IMR-90 (cell line): ENCODE measurements around the gene ST8SIA4.

ENCODE experiments used
- BHLHE40 ChIP-seq: fragments of 150-350 bp; IDR thresholded peaks from 2 replicates; pipeline ENCODE4 v1.6.1; 2016; ENCODE audit warnings: mild to moderate bottlenecking, low read depth, low read length
- CEBPB ChIP-seq: IDR thresholded peaks from 2 replicates; pipeline ENCODE4 v1.6.1; 2012; ENCODE audit warnings: low read depth, low read length, improper control_type of control experiment
- FOS ChIP-seq: fragments of 150-350 bp; IDR thresholded peaks from 2 replicates; pipeline ENCODE4 v1.6.1; 2016; ENCODE audit warnings: low read depth, low read length
- MAFK ChIP-seq: IDR thresholded peaks from 2 replicates; pipeline ENCODE4 v1.6.1; 2012; ENCODE audit warnings: low read depth, low read length, improper control_type of control experiment
- MAZ ChIP-seq: IDR thresholded peaks from 2 replicates; pipeline ENCODE4 v1.6.1; 2012; ENCODE audit warnings: low read depth, mild to moderate bottlenecking, low read length, improper control_type of control experiment, moderate library complexity, borderline replicate concordance
- MXI1 ChIP-seq: IDR thresholded peaks from 2 replicates; pipeline ENCODE4 v1.6.1; 2012; ENCODE audit warnings: low read depth, mild to moderate bottlenecking, low read length, moderate library complexity, borderline replicate concordance
- POLR2A ChIP-seq: IDR thresholded peaks from 2 replicates; pipeline ENCODE4 v1.6.1; 2012; ENCODE audit warnings: mild to moderate bottlenecking, low read depth, low read length
- RCOR1 ChIP-seq: IDR thresholded peaks from 2 replicates; pipeline ENCODE4 v1.6.1; 2012; ENCODE audit warnings: mild to moderate bottlenecking, low read length, improper control_type of control experiment; ENCODE audit not compliant: insufficient replicate concordance
- RFX5 ChIP-seq: IDR thresholded peaks from 2 replicates; pipeline ENCODE4 v1.8.0; 2012; ENCODE audit warnings: low read depth, mild to moderate bottlenecking, low read length, moderate library complexity
- SMC3 ChIP-seq: fragments of 150-350 bp; IDR thresholded peaks from 2 replicates; pipeline ENCODE4 v1.6.1; 2016; ENCODE audit warnings: low read depth, mild to moderate bottlenecking, antibody characterized with exemption, low read length, moderate library complexity
- TF ChIP-seq, protein P1 (sequence below): conservative IDR thresholded peaks from 2 replicates; pipeline ENCODE4 v1.5.1; 2012; ENCODE audit warnings: mild to moderate bottlenecking, low read depth, low read length, improper control_type of control experiment
- TF ChIP-seq, protein P2 (sequence below): fragments of 150-350 bp; IDR thresholded peaks from 2 replicates; pipeline ENCODE4 v1.6.1; 2017; ENCODE audit warnings: mild to moderate bottlenecking, antibody characterized with exemption, low read length, low read depth
- TF ChIP-seq, protein P3 (sequence below): fragments of 150-350 bp; IDR thresholded peaks from 2 replicates; pipeline ENCODE4 v1.6.1; 2016; ENCODE audit warnings: low read depth, mild to moderate bottlenecking, low read length, moderate library complexity, borderline replicate concordance

DNA sequence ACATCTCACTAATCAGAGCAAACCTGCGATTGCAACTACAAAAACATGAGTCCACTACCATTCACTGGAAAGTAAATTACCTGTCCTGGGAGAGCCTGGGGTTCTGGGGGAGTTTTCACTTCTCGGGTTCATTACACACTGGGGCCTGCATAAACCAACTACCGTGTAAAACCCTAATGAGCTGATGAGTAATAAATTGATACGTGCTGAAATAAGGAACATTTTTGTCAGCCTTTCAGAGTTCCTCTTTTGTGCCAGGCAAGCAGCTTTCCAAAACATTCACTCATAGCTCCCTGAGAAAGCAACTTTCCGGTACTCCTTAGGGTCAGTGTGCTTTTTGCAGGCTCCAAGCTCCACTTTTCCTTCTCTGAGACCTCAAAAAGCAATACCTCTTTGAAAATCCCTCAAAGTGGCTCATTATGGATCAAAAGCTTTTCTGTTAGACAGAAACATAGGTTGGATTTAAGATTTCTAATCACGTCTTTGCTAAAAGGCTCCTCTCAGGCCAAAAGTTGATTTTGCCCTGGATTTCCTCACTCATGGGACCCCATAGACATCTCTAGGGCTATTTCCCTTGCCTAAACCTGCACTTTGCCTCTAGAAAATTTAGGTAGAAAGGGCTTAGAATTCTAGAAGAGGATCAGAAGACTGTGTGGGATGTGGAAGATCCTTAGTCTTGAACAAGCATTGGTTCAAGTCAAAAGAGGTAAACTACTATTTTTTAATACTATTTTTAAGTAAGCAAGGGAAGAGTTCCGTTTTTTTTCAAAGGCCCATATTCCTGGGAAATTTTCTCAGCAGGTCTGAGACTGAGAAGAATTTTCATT, 74.8 kb downstream of the ST8SIA4 start:
- TF ChIP-seq, protein P1, sequence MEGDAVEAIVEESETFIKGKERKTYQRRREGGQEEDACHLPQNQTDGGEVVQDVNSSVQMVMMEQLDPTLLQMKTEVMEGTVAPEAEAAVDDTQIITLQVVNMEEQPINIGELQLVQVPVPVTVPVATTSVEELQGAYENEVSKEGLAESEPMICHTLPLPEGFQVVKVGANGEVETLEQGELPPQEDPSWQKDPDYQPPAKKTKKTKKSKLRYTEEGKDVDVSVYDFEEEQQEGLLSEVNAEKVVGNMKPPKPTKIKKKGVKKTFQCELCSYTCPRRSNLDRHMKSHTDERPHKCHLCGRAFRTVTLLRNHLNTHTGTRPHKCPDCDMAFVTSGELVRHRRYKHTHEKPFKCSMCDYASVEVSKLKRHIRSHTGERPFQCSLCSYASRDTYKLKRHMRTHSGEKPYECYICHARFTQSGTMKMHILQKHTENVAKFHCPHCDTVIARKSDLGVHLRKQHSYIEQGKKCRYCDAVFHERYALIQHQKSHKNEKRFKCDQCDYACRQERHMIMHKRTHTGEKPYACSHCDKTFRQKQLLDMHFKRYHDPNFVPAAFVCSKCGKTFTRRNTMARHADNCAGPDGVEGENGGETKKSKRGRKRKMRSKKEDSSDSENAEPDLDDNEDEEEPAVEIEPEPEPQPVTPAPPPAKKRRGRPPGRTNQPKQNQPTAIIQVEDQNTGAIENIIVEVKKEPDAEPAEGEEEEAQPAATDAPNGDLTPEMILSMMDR: no peak
- no peak for TF ChIP-seq POLR2A
- TF ChIP-seq, protein P2, sequence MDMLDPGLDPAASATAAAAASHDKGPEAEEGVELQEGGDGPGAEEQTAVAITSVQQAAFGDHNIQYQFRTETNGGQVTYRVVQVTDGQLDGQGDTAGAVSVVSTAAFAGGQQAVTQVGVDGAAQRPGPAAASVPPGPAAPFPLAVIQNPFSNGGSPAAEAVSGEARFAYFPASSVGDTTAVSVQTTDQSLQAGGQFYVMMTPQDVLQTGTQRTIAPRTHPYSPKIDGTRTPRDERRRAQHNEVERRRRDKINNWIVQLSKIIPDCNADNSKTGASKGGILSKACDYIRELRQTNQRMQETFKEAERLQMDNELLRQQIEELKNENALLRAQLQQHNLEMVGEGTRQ: no peak
- no peak for TF ChIP-seq CEBPB
- TF ChIP-seq FOS: no peak
- no peak for TF ChIP-seq SMC3
- no peak for TF ChIP-seq MAZ
- TF ChIP-seq, protein P3, sequence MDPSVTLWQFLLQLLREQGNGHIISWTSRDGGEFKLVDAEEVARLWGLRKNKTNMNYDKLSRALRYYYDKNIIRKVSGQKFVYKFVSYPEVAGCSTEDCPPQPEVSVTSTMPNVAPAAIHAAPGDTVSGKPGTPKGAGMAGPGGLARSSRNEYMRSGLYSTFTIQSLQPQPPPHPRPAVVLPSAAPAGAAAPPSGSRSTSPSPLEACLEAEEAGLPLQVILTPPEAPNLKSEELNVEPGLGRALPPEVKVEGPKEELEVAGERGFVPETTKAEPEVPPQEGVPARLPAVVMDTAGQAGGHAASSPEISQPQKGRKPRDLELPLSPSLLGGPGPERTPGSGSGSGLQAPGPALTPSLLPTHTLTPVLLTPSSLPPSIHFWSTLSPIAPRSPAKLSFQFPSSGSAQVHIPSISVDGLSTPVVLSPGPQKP: no peak
- TF ChIP-seq MXI1: no peak
- TF ChIP-seq RCOR1: no peak
- no peak for TF ChIP-seq BHLHE40
- TF ChIP-seq RFX5: no peak
- TF ChIP-seq MAFK: no peak
